BE2C (cell line): Measurements from ENCODE around the gene CCM2L.
"Not testable (repeated sequence)": the region's sequence is repeated elsewhere in the genome, so short reads cannot be mapped to it uniquely, and the experiment has no call there.

Source experiments
- DNase-seq: peaks from one replicate; pipeline ENCODE4 v3.0.0-alpha.2; 2020
- H3K27me3 ChIP-seq: fragments of 250-450 bp; sonication (Bioruptor Pico); 2 replicates; pipeline ENCODE4 v1.5.1; 2020; ENCODE audit warnings: mild to moderate bottlenecking
- H3K36me3 ChIP-seq: fragments of 250-450 bp; sonication (Bioruptor Pico); 2 replicates; pipeline ENCODE4 v1.5.1; 2020; ENCODE audit warnings: mild to moderate bottlenecking
- H3K4me1 ChIP-seq: fragments of 250-450 bp; sonication (Bioruptor Pico); 2 replicates; pipeline ENCODE4 v1.5.1; 2020
- H3K4me3 ChIP-seq: 2 replicates; pipeline ENCODE4 v1.5.1; 2011; ENCODE audit warnings: low read depth, low read length
- H3K9me3 ChIP-seq: fragments of 250-450 bp; sonication (Bioruptor Pico); 2 replicates; pipeline ENCODE4 v1.5.1; 2020
- TF ChIP-seq, protein P1 (sequence below): IDR thresholded peaks from 2 replicates; pipeline ENCODE4 v1.5.1; 2012; ENCODE audit warnings: mild to moderate bottlenecking, low read depth, low read length

CCM2L gene

GRCh38 chr20:32033316-32033715 is 23.1 kb downstream of the CCM2L start:
- H3K36me3 ChIP-seq, result no peaks in the 10 kb centered on the region
- H3K4me3 ChIP-seq, result no peak overlapping the region
- H3K27me3 ChIP-seq, result peaks cover 50% of the 10 kb centered on the region
- no peak for DNase-seq
- H3K4me1 ChIP-seq, result no peaks in the 10 kb centered on the region; the same call in none of the 2 replicates
- TF ChIP-seq, protein P1, sequence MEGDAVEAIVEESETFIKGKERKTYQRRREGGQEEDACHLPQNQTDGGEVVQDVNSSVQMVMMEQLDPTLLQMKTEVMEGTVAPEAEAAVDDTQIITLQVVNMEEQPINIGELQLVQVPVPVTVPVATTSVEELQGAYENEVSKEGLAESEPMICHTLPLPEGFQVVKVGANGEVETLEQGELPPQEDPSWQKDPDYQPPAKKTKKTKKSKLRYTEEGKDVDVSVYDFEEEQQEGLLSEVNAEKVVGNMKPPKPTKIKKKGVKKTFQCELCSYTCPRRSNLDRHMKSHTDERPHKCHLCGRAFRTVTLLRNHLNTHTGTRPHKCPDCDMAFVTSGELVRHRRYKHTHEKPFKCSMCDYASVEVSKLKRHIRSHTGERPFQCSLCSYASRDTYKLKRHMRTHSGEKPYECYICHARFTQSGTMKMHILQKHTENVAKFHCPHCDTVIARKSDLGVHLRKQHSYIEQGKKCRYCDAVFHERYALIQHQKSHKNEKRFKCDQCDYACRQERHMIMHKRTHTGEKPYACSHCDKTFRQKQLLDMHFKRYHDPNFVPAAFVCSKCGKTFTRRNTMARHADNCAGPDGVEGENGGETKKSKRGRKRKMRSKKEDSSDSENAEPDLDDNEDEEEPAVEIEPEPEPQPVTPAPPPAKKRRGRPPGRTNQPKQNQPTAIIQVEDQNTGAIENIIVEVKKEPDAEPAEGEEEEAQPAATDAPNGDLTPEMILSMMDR, result no peak
- no peaks in the 10 kb centered on the region for H3K9me3 ChIP-seq

- not testable (repeated sequence) for DNase-seq, H3K36me3 ChIP-seq, H3K4me1 ChIP-seq, H3K4me3 ChIP-seq, H3K9me3 ChIP-seq
- H3K27me3 ChIP-seq, result peaks cover 50% of the 10 kb centered on the region
Observed at GRCh38 chr20:32033721-32034120, 23.5 kb downstream of the CCM2L start.

- H3K36me3 ChIP-seq, result no peaks in the 10 kb centered on the region
- TF ChIP-seq, protein P1, result peak; percentile 41
- no peaks in the 10 kb centered on the region; the same call in none of the 2 replicates for H3K4me1 ChIP-seq
- H3K27me3 ChIP-seq, result peaks cover 50% of the 10 kb centered on the region
- no peaks in the 10 kb centered on the region for H3K9me3 ChIP-seq
- no peak for DNase-seq
- H3K4me3 ChIP-seq, result no peak overlapping the region
Observed at GRCh38 chr20:32034581-32035425, 24.6 kb downstream of the CCM2L start.

DNA sequence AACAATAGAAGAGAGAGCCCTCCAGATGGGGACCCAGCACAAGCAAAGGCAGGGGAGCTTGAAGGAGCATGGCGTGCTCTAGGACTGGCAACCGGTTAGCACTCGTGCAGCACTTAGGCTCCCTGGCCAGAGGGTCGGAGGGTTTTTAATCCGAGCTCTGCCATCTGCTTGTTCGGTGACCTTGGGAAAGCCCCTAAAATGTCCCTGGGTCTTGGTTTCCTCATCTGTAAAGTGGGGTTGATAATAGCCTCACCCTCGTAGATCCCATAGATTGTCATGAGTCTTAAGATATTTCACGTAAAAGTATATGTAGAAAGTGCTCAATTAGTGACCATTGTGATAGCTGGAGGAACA is 25.2 kb downstream of the CCM2L start:
- no peak for DNase-seq
- H3K4me1 ChIP-seq, result no peaks in the 10 kb centered on the region; the same call in none of the 2 replicates
- TF ChIP-seq, protein P1, result no peak
- H3K9me3 ChIP-seq, result no peaks in the 10 kb centered on the region
- H3K36me3 ChIP-seq, result no peaks in the 10 kb centered on the region
- no peak overlapping the region for H3K4me3 ChIP-seq
- peaks cover 50% of the 10 kb centered on the region for H3K27me3 ChIP-seq

DNA sequence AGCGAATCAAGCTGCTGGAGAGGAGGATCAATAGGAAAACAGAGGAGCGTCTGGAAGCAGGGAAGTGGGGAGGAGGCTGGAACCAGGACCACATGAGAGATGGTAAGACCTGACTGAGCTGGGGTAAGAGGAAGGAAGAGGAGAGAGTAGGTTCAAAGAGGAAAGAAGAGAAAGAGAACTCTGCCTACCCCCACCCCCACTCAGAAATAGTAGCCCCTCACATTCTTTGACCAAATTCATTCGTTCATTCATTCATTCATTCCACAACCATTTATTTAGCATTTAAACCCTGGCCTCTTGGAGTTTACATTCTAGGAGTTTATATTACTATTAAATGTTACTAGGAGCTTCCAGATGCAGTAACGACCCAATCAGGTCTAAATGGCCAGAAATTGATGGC is 26.0 kb downstream of the CCM2L start:
- peaks cover 50% of the 10 kb centered on the region for H3K27me3 ChIP-seq
- TF ChIP-seq, protein P1, result no peak
- H3K36me3 ChIP-seq, result no peaks in the 10 kb centered on the region
- DNase-seq, result no peak
- H3K9me3 ChIP-seq, result no peaks in the 10 kb centered on the region
- no peak overlapping the region for H3K4me3 ChIP-seq
- no peaks in the 10 kb centered on the region; the same call in 1 of the 2 replicates for H3K4me1 ChIP-seq

DNA sequence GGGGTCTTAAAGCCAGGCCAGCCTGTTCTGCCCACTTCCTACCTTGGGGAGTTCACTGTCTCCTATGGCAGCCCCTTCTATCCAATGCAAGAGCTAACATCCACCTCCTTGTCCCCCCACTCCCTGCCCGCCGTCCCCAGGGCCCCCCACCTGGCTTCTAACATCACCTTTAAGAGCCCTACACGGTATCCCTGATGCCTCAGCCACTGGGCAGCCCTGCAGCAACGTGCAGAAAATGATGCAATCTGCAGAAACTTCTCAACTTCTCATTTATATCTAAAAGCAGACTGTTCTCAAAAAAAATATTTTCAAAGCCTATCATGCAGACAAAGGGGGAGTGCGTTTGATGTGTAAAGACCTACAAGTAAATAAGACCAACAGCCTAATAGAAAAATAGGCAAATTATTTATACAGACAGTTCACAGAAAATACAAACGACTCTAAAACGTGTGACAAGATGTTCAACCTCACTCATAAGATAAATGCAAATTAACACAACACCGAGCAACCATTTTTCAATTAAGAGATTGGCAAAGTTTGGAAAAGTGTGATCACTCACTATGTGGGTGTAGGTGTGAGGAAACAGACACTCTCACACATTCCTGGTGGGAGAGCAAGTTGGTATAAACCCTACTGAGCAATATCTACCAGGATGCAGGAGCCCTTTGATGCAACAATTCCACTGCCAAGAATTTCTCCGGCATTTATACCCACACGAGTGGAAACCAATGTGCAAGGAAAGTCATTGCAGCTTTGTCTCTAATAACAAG is 26.7 kb downstream of the CCM2L start:
- H3K27me3 ChIP-seq, result peaks cover 47% of the 10 kb centered on the region
- H3K36me3 ChIP-seq, result no peaks in the 10 kb centered on the region
- TF ChIP-seq, protein P1, result no peak
- no peaks in the 10 kb centered on the region; the same call in 1 of the 2 replicates for H3K4me1 ChIP-seq
- DNase-seq, result no peak
- H3K4me3 ChIP-seq, result no peak overlapping the region
- H3K9me3 ChIP-seq, result no peaks in the 10 kb centered on the region
